ENCODE results near the gene OBP2A.

OBP2A gene

DNA sequence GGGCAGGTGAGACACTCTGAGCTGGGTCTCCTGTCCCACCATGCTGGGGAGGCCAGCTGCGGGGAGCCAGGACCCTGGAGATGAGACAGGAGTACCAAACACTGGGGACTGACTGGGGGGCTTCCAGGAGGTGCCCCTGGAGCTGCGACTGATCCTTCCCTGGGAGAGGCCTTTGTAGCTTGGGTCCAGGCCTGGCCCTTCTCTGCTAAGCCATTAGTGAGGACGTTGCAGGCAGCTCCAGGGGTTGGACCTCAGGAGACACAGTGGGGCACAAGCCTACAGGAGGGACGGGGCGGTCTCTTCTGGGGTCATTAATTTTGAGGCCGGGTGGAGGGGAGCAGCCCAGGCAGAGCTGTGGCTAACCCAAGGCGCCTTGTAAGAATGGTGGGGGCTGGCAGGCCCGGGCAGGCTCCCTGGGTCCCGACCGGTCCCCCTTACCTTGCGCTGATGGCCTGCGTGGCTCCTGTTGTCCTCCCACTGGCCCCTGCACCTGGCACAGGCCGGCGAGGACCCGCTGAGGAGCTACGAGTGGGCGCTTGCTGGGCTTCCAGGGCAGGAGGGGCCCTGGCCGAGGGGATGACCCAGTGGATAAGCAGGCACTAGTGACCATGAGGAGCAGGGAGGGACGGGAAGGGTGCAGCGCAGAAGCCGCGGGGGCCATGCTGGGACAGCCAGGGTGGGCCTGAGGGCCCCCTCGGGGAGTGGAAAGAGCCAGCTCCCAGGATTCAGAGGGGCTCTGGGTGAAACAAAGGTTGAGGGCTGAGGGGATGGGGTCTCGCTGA, 40.3 kb upstream of the OBP2A start:
- no peak for DNase-seq
- H4K8ac ChIP-seq (ENCODE audit: low read depth, low read length), result no peak overlapping the region
- H2BK5ac ChIP-seq (ENCODE audit: low read length), result no peak overlapping the region
- H3K36me3 ChIP-seq (ENCODE audit: control insufficient read depth, insufficient read depth, low read length), result peaks cover 11% of the 10 kb centered on the region
- no peaks in the 10 kb centered on the region for H3K27me3 ChIP-seq (ENCODE audit: insufficient read depth, low read length, poor library complexity)
- peaks cover 16% of the 10 kb centered on the region for H3K79me2 ChIP-seq (ENCODE audit: control insufficient read depth, insufficient read depth, low read length)
- peaks cover 14% of the 10 kb centered on the region for H3K79me1 ChIP-seq (ENCODE audit: low read length)
- H3K27ac ChIP-seq (ENCODE audit: low read depth, low read length), result no peak overlapping the region
- no peak overlapping the region for H2BK120ac ChIP-seq (ENCODE audit: low read depth, low read length)
- H3K4me3 ChIP-seq (ENCODE audit: low read length), result no peak overlapping the region
- no peak overlapping the region for H2BK15ac ChIP-seq (replicated peaks; ENCODE audit: low read depth)
- H4K5ac ChIP-seq (ENCODE audit: low read length), result no peak overlapping the region
- no peak overlapping the region for H3K23ac ChIP-seq (ENCODE audit: low read length)
- no CpG with 5 or more reads among the region's 24 CpGs for WGBS (ENCODE audit: extremely low coverage, insufficient coverage, low lambda C conversion rate)
- no peak overlapping the region for H3K9ac ChIP-seq (ENCODE audit: low read length)
- no peak overlapping the region for H3K4me2 ChIP-seq (ENCODE audit: low read length)
- H2AK5ac ChIP-seq (ENCODE audit: low read length), result no peak overlapping the region
- no peak overlapping the region for H3K4ac ChIP-seq (ENCODE audit: low read depth, low read length)
- no peaks in the 10 kb centered on the region for H3K4me1 ChIP-seq (ENCODE audit: control insufficient read depth, low read depth, low read length)
- H3K18ac ChIP-seq (ENCODE audit: low read length), result no peak overlapping the region
- H3K56ac ChIP-seq (ENCODE audit: low read length), result no peak overlapping the region

DNA sequence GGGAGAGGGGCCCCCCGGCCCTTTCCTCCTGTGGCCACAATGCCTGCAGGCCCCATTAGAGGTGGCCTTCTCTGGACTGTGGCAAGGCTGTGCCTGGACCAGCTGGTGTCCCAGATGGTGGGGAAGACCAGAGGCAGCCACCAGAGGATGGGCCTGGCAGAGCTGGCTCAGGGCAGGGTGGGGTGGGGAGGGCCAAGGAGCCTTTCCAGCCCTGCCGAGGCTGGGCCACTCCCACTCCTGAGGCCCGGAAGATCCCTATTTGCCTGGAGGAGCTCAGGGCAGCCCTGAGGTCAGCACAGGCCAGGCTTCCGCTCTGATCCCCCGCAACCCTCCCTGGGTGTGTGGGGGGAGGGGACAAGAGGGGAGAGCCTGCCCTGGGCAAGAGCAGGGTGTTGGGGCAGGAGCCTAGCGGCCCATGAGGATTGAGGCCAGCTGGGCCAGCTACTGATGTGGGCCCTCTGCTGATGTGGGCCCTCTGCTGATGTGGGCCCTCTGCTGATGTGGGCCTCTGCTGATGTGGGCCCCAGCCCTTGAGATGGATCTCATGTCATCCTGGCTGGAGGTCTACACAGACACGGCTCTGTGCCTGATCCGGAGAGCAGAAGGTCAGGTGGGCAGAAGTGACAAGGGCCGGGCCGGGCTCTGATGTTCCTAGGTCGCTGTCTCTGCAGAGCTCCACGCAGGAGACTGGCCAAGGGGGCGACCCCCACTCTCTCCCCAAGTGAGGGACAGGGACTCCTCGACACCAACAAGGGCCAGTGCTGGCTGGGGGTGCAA, 39.4 kb upstream of the OBP2A start:
- no peak overlapping the region for H4K5ac ChIP-seq (ENCODE audit: low read length)
- no peak overlapping the region for H3K4me2 ChIP-seq (ENCODE audit: low read length)
- H2BK5ac ChIP-seq (ENCODE audit: low read length), result no peak overlapping the region
- H3K4me1 ChIP-seq (ENCODE audit: control insufficient read depth, low read depth, low read length), result no peaks in the 10 kb centered on the region
- no peak overlapping the region for H2BK120ac ChIP-seq (ENCODE audit: low read depth, low read length)
- no peak overlapping the region for H4K8ac ChIP-seq (ENCODE audit: low read depth, low read length)
- no peak overlapping the region for H3K27ac ChIP-seq (ENCODE audit: low read depth, low read length)
- WGBS (ENCODE audit: extremely low coverage, insufficient coverage, low lambda C conversion rate), result no CpG with 5 or more reads among the region's 14 CpGs
- peak overlapping the region; percentile 22 for H3K56ac ChIP-seq (ENCODE audit: low read length)
- no peak overlapping the region for H3K18ac ChIP-seq (ENCODE audit: low read length)
- H3K36me3 ChIP-seq (ENCODE audit: control insufficient read depth, insufficient read depth, low read length), result peaks cover 11% of the 10 kb centered on the region
- peak; percentile 75 for DNase-seq
- H3K4me3 ChIP-seq (ENCODE audit: low read length), result no peak overlapping the region
- no peak overlapping the region for H2BK15ac ChIP-seq (replicated peaks; ENCODE audit: low read depth)
- H3K23ac ChIP-seq (ENCODE audit: low read length), result no peak overlapping the region
- H2AK5ac ChIP-seq (ENCODE audit: low read length), result no peak overlapping the region
- H3K79me1 ChIP-seq (ENCODE audit: low read length), result peaks cover 12% of the 10 kb centered on the region
- H3K9ac ChIP-seq (ENCODE audit: low read length), result no peak overlapping the region
- peaks cover 8% of the 10 kb centered on the region for H3K79me2 ChIP-seq (ENCODE audit: control insufficient read depth, insufficient read depth, low read length)
- no peaks in the 10 kb centered on the region for H3K27me3 ChIP-seq (ENCODE audit: insufficient read depth, low read length, poor library complexity)
- H3K4ac ChIP-seq (ENCODE audit: low read depth, low read length), result no peak overlapping the region

DNA sequence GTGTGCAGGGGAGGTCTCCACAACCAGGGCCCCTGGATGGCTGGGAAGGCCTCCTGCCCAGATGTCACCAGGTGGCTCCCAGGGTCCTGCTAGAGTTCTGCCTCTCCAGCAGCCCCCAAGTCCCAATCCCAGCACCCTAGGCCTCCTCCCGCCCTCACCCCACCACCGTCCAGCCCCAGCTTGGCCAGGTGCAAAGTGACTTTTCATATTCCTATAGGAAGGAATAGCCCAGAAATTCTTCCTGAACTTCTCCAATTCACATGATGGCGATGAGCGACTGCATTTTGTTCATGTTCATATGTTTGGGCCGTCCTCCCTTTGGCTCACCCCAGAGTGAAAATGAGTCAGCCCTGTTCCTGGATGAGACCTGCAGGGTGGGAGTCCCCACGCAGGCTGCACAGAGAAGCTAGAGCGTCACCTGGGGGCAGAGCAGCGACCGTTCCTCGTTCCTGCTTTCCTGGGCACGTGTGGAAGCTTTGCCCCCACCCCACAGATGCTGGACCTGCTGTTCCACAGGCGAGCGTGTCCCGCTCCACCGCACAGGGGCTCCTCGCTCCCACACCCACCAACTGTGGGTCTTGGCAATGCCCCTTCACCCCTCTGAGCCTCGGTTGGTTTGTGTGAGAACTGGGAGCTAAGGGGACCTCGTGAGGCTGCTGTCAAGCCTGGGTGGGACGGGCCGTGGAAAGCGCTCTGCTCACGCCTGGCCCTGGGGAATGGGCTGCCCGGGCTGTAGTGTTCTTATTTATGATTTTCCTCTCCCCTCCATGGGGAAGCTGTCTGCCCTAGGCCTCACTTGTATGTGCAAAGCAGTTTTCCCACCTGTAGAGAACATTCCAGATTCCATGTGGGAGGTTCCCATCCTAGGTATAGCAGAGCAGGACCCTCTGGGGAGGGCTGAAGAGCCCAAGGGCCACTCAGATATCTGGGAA, 38.6 kb upstream of the OBP2A start:
- no peak overlapping the region for H3K4me3 ChIP-seq (ENCODE audit: low read length)
- H3K9ac ChIP-seq (ENCODE audit: low read length), result no peak overlapping the region
- H2AK5ac ChIP-seq (ENCODE audit: low read length), result no peak overlapping the region
- H2BK5ac ChIP-seq (ENCODE audit: low read length), result no peak overlapping the region
- H3K4ac ChIP-seq (ENCODE audit: low read depth, low read length), result no peak overlapping the region
- H3K27ac ChIP-seq (ENCODE audit: low read depth, low read length), result no peak overlapping the region
- no peaks in the 10 kb centered on the region for H3K4me1 ChIP-seq (ENCODE audit: control insufficient read depth, low read depth, low read length)
- peaks cover 2% of the 10 kb centered on the region for H3K79me2 ChIP-seq (ENCODE audit: control insufficient read depth, insufficient read depth, low read length)
- H2BK15ac ChIP-seq (replicated peaks; ENCODE audit: low read depth), result no peak overlapping the region
- no peak overlapping the region for H3K18ac ChIP-seq (ENCODE audit: low read length)
- WGBS (ENCODE audit: extremely low coverage, insufficient coverage, low lambda C conversion rate), result no CpG with 5 or more reads among the region's 23 CpGs
- H3K56ac ChIP-seq (ENCODE audit: low read length), result no peak overlapping the region
- no peak overlapping the region for H3K4me2 ChIP-seq (ENCODE audit: low read length)
- DNase-seq, result no peak
- H3K36me3 ChIP-seq (ENCODE audit: control insufficient read depth, insufficient read depth, low read length), result peaks cover 11% of the 10 kb centered on the region
- H4K8ac ChIP-seq (ENCODE audit: low read depth, low read length), result no peak overlapping the region
- H3K27me3 ChIP-seq (ENCODE audit: insufficient read depth, low read length, poor library complexity), result no peaks in the 10 kb centered on the region
- H3K79me1 ChIP-seq (ENCODE audit: low read length), result peaks cover 6% of the 10 kb centered on the region
- no peak overlapping the region for H3K23ac ChIP-seq (ENCODE audit: low read length)
- H2BK120ac ChIP-seq (ENCODE audit: low read depth, low read length), result no peak overlapping the region
- no peak overlapping the region for H4K5ac ChIP-seq (ENCODE audit: low read length)

DNA sequence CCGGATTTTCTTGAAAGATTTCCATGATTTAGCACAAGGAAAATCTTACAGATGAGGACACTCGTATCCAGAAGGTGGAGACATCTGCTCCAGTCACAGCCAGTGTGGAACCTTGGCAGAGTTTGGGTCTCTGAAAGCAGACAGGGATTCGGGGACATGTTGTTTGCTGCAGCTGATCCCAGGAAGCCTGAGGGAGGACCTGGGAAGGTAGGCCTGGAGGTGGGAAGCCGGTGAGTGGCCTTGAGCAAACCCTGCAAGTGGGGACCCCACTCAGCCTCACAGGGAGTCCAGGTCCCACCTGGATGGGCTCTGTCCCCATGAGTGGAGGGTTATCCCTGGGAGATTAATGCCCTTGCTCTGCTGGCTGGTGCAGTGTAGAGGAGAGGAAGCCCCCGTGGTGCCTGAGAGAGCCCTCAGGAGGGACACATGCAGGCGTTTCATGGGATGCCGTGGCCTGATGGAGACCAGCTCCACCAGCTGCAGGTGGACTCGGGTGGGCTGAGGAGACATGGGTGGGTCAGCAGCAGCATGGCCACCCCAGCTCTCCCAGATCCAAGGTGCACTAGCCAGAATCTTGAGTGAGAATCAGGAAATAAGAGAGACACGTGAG, 37.6 kb upstream of the OBP2A start:
- Histone ChIP-seq H2BK5ac (ENCODE audit: low read length) (no peak overlapping the region), H3K9ac (ENCODE audit: low read length) (no peak overlapping the region), H4K5ac (ENCODE audit: low read length) (no peak overlapping the region), H3K79me1 (ENCODE audit: low read length) (peaks cover 1% of the 10 kb centered on the region), H2BK15ac (replicated peaks; ENCODE audit: low read depth) (no peak overlapping the region), H2AK5ac (ENCODE audit: low read length) (no peak overlapping the region), H3K36me3 (ENCODE audit: control insufficient read depth, insufficient read depth, low read length) (peaks cover 8% of the 10 kb centered on the region), H3K79me2 (ENCODE audit: control insufficient read depth, insufficient read depth, low read length) (no peaks in the 10 kb centered on the region), H3K4me2 (ENCODE audit: low read length) (no peak overlapping the region), H4K8ac (ENCODE audit: low read depth, low read length) (no peak overlapping the region), H3K56ac (ENCODE audit: low read length) (no peak overlapping the region), H3K18ac (ENCODE audit: low read length) (no peak overlapping the region), H2BK120ac (ENCODE audit: low read depth, low read length) (no peak overlapping the region), H3K23ac (ENCODE audit: low read length) (no peak overlapping the region), H3K27ac (ENCODE audit: low read depth, low read length) (no peak overlapping the region), H3K27me3 (ENCODE audit: insufficient read depth, low read length, poor library complexity) (no peaks in the 10 kb centered on the region), H3K4ac (ENCODE audit: low read depth, low read length) (no peak overlapping the region), H3K4me3 (ENCODE audit: low read length) (no peak overlapping the region), H3K4me1 (ENCODE audit: control insufficient read depth, low read depth, low read length) (no peaks in the 10 kb centered on the region)
- WGBS (ENCODE audit: extremely low coverage, insufficient coverage, low lambda C conversion rate), result no CpG with 5 or more reads among the region's 9 CpGs
- no peak for DNase-seq

DNA sequence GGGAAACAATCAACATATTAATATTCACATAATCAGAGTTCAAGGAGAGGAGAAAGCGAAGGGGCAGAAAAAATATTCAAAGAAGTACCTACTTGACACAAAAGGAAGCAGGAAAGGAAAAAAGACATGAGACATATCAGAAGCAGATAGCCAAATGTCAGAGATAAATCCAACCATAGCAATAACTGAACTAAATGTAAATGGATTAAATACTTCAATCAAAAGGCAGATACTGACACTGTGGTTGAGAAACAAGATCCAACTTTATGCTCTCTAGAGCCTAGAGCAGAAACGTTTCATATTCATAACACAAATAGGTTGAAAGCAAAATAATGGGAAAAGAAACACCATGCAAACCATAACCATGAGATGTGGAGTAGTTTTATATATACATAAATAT, 36.5 kb upstream of the OBP2A start:
- no peak overlapping the region for H3K4me2 ChIP-seq (ENCODE audit: low read length)
- H4K5ac ChIP-seq (ENCODE audit: low read length), result no peak overlapping the region
- no peak overlapping the region for H2BK120ac ChIP-seq (ENCODE audit: low read depth, low read length)
- no peaks in the 10 kb centered on the region for H3K79me1 ChIP-seq (ENCODE audit: low read length)
- no CpG with 5 or more reads among the region's 2 CpGs for WGBS (ENCODE audit: extremely low coverage, insufficient coverage, low lambda C conversion rate)
- no peaks in the 10 kb centered on the region for H3K4me1 ChIP-seq (ENCODE audit: control insufficient read depth, low read depth, low read length)
- no peak overlapping the region for H3K27ac ChIP-seq (ENCODE audit: low read depth, low read length)
- H2AK5ac ChIP-seq (ENCODE audit: low read length), result no peak overlapping the region
- H3K56ac ChIP-seq (ENCODE audit: low read length), result no peak overlapping the region
- H3K9ac ChIP-seq (ENCODE audit: low read length), result no peak overlapping the region
- H3K27me3 ChIP-seq (ENCODE audit: insufficient read depth, low read length, poor library complexity), result no peaks in the 10 kb centered on the region
- peaks cover 1% of the 10 kb centered on the region for H3K36me3 ChIP-seq (ENCODE audit: control insufficient read depth, insufficient read depth, low read length)
- no peak overlapping the region for H3K4me3 ChIP-seq (ENCODE audit: low read length)
- DNase-seq, result no peak
- H2BK15ac ChIP-seq (replicated peaks; ENCODE audit: low read depth), result no peak overlapping the region
- H3K79me2 ChIP-seq (ENCODE audit: control insufficient read depth, insufficient read depth, low read length), result no peaks in the 10 kb centered on the region
- H3K18ac ChIP-seq (ENCODE audit: low read length), result no peak overlapping the region
- no peak overlapping the region for H3K4ac ChIP-seq (ENCODE audit: low read depth, low read length)
- H3K23ac ChIP-seq (ENCODE audit: low read length), result no peak overlapping the region
- no peak overlapping the region for H4K8ac ChIP-seq (ENCODE audit: low read depth, low read length)
- H2BK5ac ChIP-seq (ENCODE audit: low read length), result no peak overlapping the region
